Cardiac muscle cell (in vitro differentiated cells and primary cell): Measurements from ENCODE around the gene KRT74. TPM values are rescaled to one million over a fixed set of nuclear protein-coding genes. Genes with fewer than 3 reads are reported as not detected.

ENCODE experiments used
- DNase-seq, 2 donors: peaks; one replicate each; pipeline versions ENCODE4 v3.0.0 to v3.0.0-alpha.2; 2010 to 2017; ENCODE audit warnings: low read depth in 1 of 2, low spot score in 1 of 2
- H3K27ac ChIP-seq: fragments of 200-600 bp; sonication (generic); 2 replicates; pipeline ENCODE4 v1.5.1; 2016
- H3K27me3 ChIP-seq: fragments of 200-600 bp; sonication (generic); 2 replicates; pipeline ENCODE4 v1.6.0; 2016; ENCODE audit warnings: control low read depth
- H3K36me3 ChIP-seq: fragments of 200-600 bp; sonication (generic); 2 replicates; pipeline ENCODE4 v1.5.1; 2016; ENCODE audit warnings: control low read depth
- H3K4me1 ChIP-seq: fragments of 200-600 bp; sonication (generic); 2 replicates; pipeline ENCODE4 v1.8.1; 2017; ENCODE audit warnings: low read depth, mild to moderate bottlenecking, mixed run types
- H3K4me3 ChIP-seq: fragments of 200-600 bp; sonication (generic); 2 replicates; pipeline ENCODE4 v1.5.1; 2016; ENCODE audit warnings: mild to moderate bottlenecking
- H3K9me3 ChIP-seq: fragments of 200-600 bp; sonication (generic); 2 replicates; pipeline ENCODE4 v1.5.1; 2017; ENCODE audit warnings: low read depth, mild to moderate bottlenecking, control low read depth
- polyA plus RNA-seq: library from polyadenylated mRNA; unstranded; fragments of >200 nt; fragmentation: Nextera tagmentation; extraction: Ambion mirVana; gene quantifications from 2 replicates; pipeline ENCODE4 v1.2.1, GENCODE V29; 2016
- total RNA-seq: library from RNA; depleted of rRNA; stranded (reverse); fragments of >200 nt; gene quantifications from 2 replicates; pipeline ENCODE4 v1.2.3, GENCODE V29; 2016
- TF ChIP-seq, protein P1 (sequence below): IDR thresholded peaks from 2 replicates; pipeline ENCODE4 v1.5.1; 2012; ENCODE audit warnings: low read depth, mild to moderate bottlenecking, low read length

The KRT74 gene
- total and polyA plus RNA-seq, 2 experiments from 2014 or later = not detected

DNA sequence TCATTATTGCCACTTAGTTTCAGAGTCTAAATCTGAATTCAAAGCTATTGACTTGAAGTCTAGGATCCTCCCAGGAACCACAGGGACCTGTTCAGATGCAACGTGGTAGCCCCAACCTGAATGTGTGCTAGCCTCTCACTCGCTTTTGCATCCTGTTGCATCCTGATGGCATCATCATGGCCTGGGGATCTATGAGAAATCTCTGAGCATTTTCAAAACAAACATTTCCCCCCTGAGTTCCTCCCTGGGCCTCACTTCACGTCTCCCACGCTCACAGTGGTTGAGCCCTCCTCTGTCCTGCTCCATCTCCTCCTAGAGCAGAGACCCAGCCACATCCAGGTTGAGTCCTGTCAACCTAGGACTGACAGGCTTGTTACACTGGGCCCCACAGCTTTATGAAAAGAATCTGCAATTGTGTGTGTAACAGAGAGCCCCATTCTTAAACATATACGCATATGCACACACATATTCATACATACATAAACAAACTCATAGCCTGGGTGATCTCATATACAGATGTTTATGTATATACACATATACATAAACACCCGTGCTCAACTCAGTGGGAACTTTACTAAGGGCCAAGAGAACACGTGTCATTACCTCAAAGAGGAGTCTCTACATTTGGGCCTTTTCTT lies 33.1 kb upstream of the KRT74 start:
- H3K27me3 ChIP-seq = peaks cover 36% of the 10 kb centered on the region
- no peaks in the 10 kb centered on the region for H3K4me1 ChIP-seq
- TF ChIP-seq, protein P1, sequence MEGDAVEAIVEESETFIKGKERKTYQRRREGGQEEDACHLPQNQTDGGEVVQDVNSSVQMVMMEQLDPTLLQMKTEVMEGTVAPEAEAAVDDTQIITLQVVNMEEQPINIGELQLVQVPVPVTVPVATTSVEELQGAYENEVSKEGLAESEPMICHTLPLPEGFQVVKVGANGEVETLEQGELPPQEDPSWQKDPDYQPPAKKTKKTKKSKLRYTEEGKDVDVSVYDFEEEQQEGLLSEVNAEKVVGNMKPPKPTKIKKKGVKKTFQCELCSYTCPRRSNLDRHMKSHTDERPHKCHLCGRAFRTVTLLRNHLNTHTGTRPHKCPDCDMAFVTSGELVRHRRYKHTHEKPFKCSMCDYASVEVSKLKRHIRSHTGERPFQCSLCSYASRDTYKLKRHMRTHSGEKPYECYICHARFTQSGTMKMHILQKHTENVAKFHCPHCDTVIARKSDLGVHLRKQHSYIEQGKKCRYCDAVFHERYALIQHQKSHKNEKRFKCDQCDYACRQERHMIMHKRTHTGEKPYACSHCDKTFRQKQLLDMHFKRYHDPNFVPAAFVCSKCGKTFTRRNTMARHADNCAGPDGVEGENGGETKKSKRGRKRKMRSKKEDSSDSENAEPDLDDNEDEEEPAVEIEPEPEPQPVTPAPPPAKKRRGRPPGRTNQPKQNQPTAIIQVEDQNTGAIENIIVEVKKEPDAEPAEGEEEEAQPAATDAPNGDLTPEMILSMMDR = no peak
- H3K27ac ChIP-seq = no peak overlapping the region
- no peaks in the 10 kb centered on the region for H3K36me3 ChIP-seq
- H3K9me3 ChIP-seq = no peaks in the 10 kb centered on the region
- DNase-seq = no peak
- no peak overlapping the region for H3K4me3 ChIP-seq

DNA sequence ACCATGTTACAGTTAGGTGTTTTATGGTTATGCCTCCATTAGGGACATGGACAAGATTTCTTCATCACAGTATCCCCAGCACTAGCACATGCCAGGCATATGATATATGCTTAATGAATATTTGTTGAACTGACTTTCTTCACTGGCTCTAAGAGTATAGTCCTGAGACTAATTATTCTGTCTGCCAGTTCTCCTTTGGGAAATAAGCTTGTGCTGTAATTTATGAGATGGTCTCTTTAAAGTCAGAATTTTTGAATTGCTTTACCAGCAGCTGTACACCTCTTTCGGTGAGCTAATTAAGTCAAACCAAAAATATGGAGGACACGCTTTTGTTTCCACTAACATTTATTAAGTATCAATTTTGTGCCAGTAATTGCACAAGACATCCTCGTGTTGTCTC lies 32.5 kb upstream of the KRT74 start:
- H3K4me1 ChIP-seq = no peaks in the 10 kb centered on the region
- TF ChIP-seq, protein P1 = no peak
- H3K9me3 ChIP-seq = no peaks in the 10 kb centered on the region
- H3K27ac ChIP-seq = no peak overlapping the region
- H3K36me3 ChIP-seq = no peaks in the 10 kb centered on the region
- H3K27me3 ChIP-seq = peaks cover 33% of the 10 kb centered on the region
- no peak for DNase-seq
- H3K4me3 ChIP-seq = no peak overlapping the region

- Histone ChIP-seq H3K27me3 (peaks cover 27% of the 10 kb centered on the region), H3K4me3 (no peak overlapping the region), H3K4me1 (no peaks in the 10 kb centered on the region), H3K36me3 (no peaks in the 10 kb centered on the region), H3K9me3 (no peaks in the 10 kb centered on the region), H3K27ac (no peak overlapping the region)
- TF ChIP-seq, protein P1 = no peak
- no peak for DNase-seq
Measured at GRCh38 chr12:52605542-52605941, 31.9 kb upstream of the KRT74 start.

- Histone ChIP-seq H3K36me3 (no peaks in the 10 kb centered on the region), H3K9me3 (no peaks in the 10 kb centered on the region), H3K4me1 (no peaks in the 10 kb centered on the region), H3K27ac (no peak overlapping the region), H3K27me3 (peaks cover 20% of the 10 kb centered on the region), H3K4me3 (no peak overlapping the region)
- no peak for DNase-seq
- TF ChIP-seq, protein P1 = no peak
Measured at GRCh38 chr12:52604859-52605258, 31.2 kb upstream of the KRT74 start.

DNA sequence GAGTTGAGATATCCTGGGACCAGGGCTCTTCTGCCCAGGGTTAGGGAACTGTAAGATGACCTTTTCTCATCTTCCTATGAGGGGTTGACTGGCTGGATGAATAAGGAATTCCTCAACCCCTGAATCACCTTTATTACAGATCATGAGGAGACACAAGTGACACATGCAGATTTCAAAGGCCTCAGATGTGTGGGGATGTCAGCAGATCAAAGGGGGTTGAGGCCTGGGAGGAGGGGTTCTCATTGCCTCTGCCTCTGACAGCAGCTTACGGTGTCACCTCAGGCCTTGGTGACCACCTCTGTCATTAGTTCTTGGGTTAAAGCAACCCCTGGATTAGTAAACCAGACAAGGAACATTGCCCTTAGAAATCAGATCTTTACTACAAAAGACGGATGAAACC lies 29.7 kb upstream of the KRT74 start:
- TF ChIP-seq, protein P1 = no peak
- Histone ChIP-seq H3K9me3 (no peaks in the 10 kb centered on the region), H3K4me3 (no peak overlapping the region), H3K4me1 (no peaks in the 10 kb centered on the region), H3K36me3 (no peaks in the 10 kb centered on the region), H3K27ac (no peak overlapping the region), H3K27me3 (peaks cover 19% of the 10 kb centered on the region)
- DNase-seq = no peak
